Neural progenitor cell (in vitro differentiated cells): ENCODE data around the gene HOXD12. TPM values are rescaled to one million over a fixed set of nuclear protein-coding genes. Genes with fewer than 3 reads are reported as not detected.

Experiments used
- DNase-seq: peaks from one replicate; pipeline ENCODE4 v3.0.0-alpha.2; 2016; ENCODE audit warnings: low spot score
- H2AFZ ChIP-seq: fragments of 200-600 bp; sonication (generic); replicated peaks from 2 replicates; pipeline ENCODE4 v1.6.1; 2016; ENCODE audit warnings: antibody characterized with exemption
- H3F3A ChIP-seq: fragments of 200-600 bp; sonication (generic); 2 replicates; pipeline ENCODE4 v1.6.1; 2016; ENCODE audit warnings: antibody characterized with exemption, low read depth
- H3K27ac ChIP-seq: fragments of 200-600 bp; sonication (generic); 2 replicates; pipeline ENCODE4 v1.5.1; 2016; ENCODE audit warnings: mild to moderate bottlenecking
- H3K27me3 ChIP-seq: fragments of 200-600 bp; sonication (generic); 2 replicates; pipeline ENCODE4 v1.6.1; 2016; ENCODE audit warnings: mild to moderate bottlenecking, moderate library complexity
- H3K36me3 ChIP-seq: fragments of 200-600 bp; sonication (generic); 2 replicates; pipeline ENCODE4 v1.5.1; 2016
- H3K4me1 ChIP-seq: fragments of 200-600 bp; sonication (generic); 2 replicates; pipeline ENCODE4 v1.6.1; 2016; ENCODE audit warnings: mixed run types
- H3K4me2 ChIP-seq: fragments of 200-600 bp; sonication (generic); 2 replicates; pipeline ENCODE4 v1.6.1; 2016
- H3K4me3 ChIP-seq: fragments of 200-600 bp; sonication (generic); 2 replicates; pipeline ENCODE4 v1.5.1; 2016
- H3K79me2 ChIP-seq: fragments of 200-600 bp; sonication (generic); 2 replicates; pipeline ENCODE4 v1.6.1; 2016; ENCODE audit warnings: low read depth
- H3K9ac ChIP-seq: fragments of 200-600 bp; sonication (generic); 2 replicates; pipeline ENCODE4 v1.6.1; 2016
- H3K9me3 ChIP-seq: fragments of 200-600 bp; sonication (generic); 2 replicates; pipeline ENCODE4 v1.5.1; 2016; ENCODE audit warnings: low read depth
- H4K20me1 ChIP-seq: fragments of 200-600 bp; sonication (generic); 2 replicates; pipeline ENCODE4 v1.6.1; 2016; ENCODE audit warnings: low read depth
- H3K27ac Mint-ChIP-seq: 3 replicates; pipeline ENCODE4 v1.8.0; 2021; ENCODE audit warnings: mixed read lengths
- H3K27me3 Mint-ChIP-seq: 2 replicates; pipeline ENCODE4 v1.8.0; 2022; ENCODE audit warnings: low read depth, mild to moderate bottlenecking, inconsistent platforms, moderate library complexity, mixed read lengths; ENCODE audit not compliant: insufficient read depth
- H3K36me3 Mint-ChIP-seq: 3 replicates; pipeline ENCODE4 v1.8.0; 2021; ENCODE audit warnings: mixed read lengths
- H3K4me1 Mint-ChIP-seq: 3 replicates; pipeline ENCODE4 v1.8.0; 2021; ENCODE audit warnings: mixed read lengths
- H3K4me3 Mint-ChIP-seq: 3 replicates; pipeline ENCODE4 v1.8.0; 2021; ENCODE audit warnings: mild to moderate bottlenecking, moderate library complexity, mixed read lengths
- H3K9me3 Mint-ChIP-seq: 3 replicates; pipeline ENCODE4 v1.8.0; 2020; ENCODE audit warnings: mixed read lengths
- CTCF ChIP-seq: fragments of 200-600 bp; sonication (generic); IDR thresholded peaks from 2 replicates; pipeline ENCODE4 v1.5.1; 2017; ENCODE audit warnings: antibody characterized with exemption, mild to moderate bottlenecking
- EZH2 ChIP-seq: fragments of 200-600 bp; sonication (generic); IDR thresholded peaks from 2 replicates; pipeline ENCODE4 v1.6.1; 2017; ENCODE audit warnings: antibody characterized with exemption, mild to moderate bottlenecking, moderate library complexity
- EZH2phosphoT487 ChIP-seq: fragments of 200-600 bp; sonication (generic); IDR thresholded peaks from 2 replicates; pipeline ENCODE4 v1.6.1; 2017; ENCODE audit warnings: antibody characterized with exemption
- total RNA-seq: library from RNA; depleted of rRNA; stranded (reverse); fragments of >200 nt; gene quantifications from 2 replicates; pipeline ENCODE4 v1.2.3, GENCODE V29; 2015; ENCODE audit warnings: low replicate concordance

The HOXD12 gene
- total RNA-seq, 1 donor from 2014 or later = not detected

GRCh38 chr2:176074919-176075425 is 24.6 kb upstream of the HOXD12 start:
- H3K27me3 Mint-ChIP-seq = peaks cover 88% of the 10 kb centered on the region
- Histone ChIP-seq H3K4me1 (no peaks in the 10 kb centered on the region), H3K27ac (no peak overlapping the region), H3F3A (peaks cover 17% of the 10 kb centered on the region), H2AFZ (no peak overlapping the region), H3K79me2 (no peaks in the 10 kb centered on the region), H3K9ac (no peak overlapping the region), H3K36me3 (no peaks in the 10 kb centered on the region), H3K4me2 (no peak overlapping the region), H3K27me3 (peaks cover 100% of the 10 kb centered on the region), H4K20me1 (peaks cover 69% of the 10 kb centered on the region), H3K4me3 (no peak overlapping the region), H3K9me3 (no peaks in the 10 kb centered on the region)
- no peaks in the 10 kb centered on the region for H3K36me3 Mint-ChIP-seq
- no peak for DNase-seq
- H3K4me3 Mint-ChIP-seq = no peak overlapping the region
- H3K4me1 Mint-ChIP-seq = peaks cover 6% of the 10 kb centered on the region
- no peak overlapping the region for H3K27ac Mint-ChIP-seq
- H3K9me3 Mint-ChIP-seq = peaks cover 5% of the 10 kb centered on the region
- TF ChIP-seq CTCF (no peak), EZH2phosphoT487 (peak; percentile 59), EZH2 (peak; percentile 26)

GRCh38 chr2:176075481-176075880 is 24.1 kb upstream of the HOXD12 start:
- H2AFZ ChIP-seq = no peak overlapping the region
- H3K4me3 ChIP-seq = no peak overlapping the region
- H3K9me3 Mint-ChIP-seq = peaks cover under 1% of the 10 kb centered on the region
- no peaks in the 10 kb centered on the region for H3K36me3 ChIP-seq
- H3K4me3 Mint-ChIP-seq = no peak overlapping the region
- peaks cover 17% of the 10 kb centered on the region for H3F3A ChIP-seq
- no peak overlapping the region for H3K27ac ChIP-seq
- H3K36me3 Mint-ChIP-seq = no peaks in the 10 kb centered on the region
- TF ChIP-seq EZH2 = peak; percentile 78
- TF ChIP-seq EZH2phosphoT487 = no peak
- H3K4me1 ChIP-seq = no peaks in the 10 kb centered on the region
- peak; percentile 73 for DNase-seq
- no peak overlapping the region for H3K27ac Mint-ChIP-seq
- peaks cover 65% of the 10 kb centered on the region for H4K20me1 ChIP-seq
- H3K9ac ChIP-seq = no peak overlapping the region
- no peaks in the 10 kb centered on the region for H3K79me2 ChIP-seq
- peaks cover 100% of the 10 kb centered on the region for H3K27me3 ChIP-seq
- no peak overlapping the region for H3K4me2 ChIP-seq
- H3K4me1 Mint-ChIP-seq = peaks cover 6% of the 10 kb centered on the region
- H3K27me3 Mint-ChIP-seq = peaks cover 83% of the 10 kb centered on the region
- H3K9me3 ChIP-seq = no peaks in the 10 kb centered on the region

GRCh38 chr2:176076063-176076462 is 23.5 kb upstream of the HOXD12 start:
- no peaks in the 10 kb centered on the region for H3K79me2 ChIP-seq
- H3K36me3 ChIP-seq = no peaks in the 10 kb centered on the region
- H2AFZ ChIP-seq = no peak overlapping the region
- H3K4me3 ChIP-seq = no peak overlapping the region
- no peak overlapping the region for H3K9ac ChIP-seq
- H3K4me1 ChIP-seq = no peaks in the 10 kb centered on the region
- Mint-ChIP-seq H3K9me3 (no peaks in the 10 kb centered on the region), H3K36me3 (no peaks in the 10 kb centered on the region), H3K27me3 (peaks cover 82% of the 10 kb centered on the region), H3K27ac (no peak overlapping the region), H3K4me3 (no peak overlapping the region), H3K4me1 (peaks cover 8% of the 10 kb centered on the region)
- no peak overlapping the region for H3K4me2 ChIP-seq
- DNase-seq = no peak
- TF ChIP-seq EZH2 = peak; percentile 14
- no peak for TF ChIP-seq EZH2phosphoT487
- no peaks in the 10 kb centered on the region for H3K9me3 ChIP-seq
- H4K20me1 ChIP-seq = peaks cover 64% of the 10 kb centered on the region
- H3K27ac ChIP-seq = no peak overlapping the region
- H3F3A ChIP-seq = peaks cover 17% of the 10 kb centered on the region
- peaks cover 100% of the 10 kb centered on the region for H3K27me3 ChIP-seq

GRCh38 chr2:176076796-176077195 is 22.8 kb upstream of the HOXD12 start:
- Mint-ChIP-seq H3K4me3 (no peak overlapping the region), H3K27me3 (peaks cover 84% of the 10 kb centered on the region), H3K36me3 (no peaks in the 10 kb centered on the region), H3K27ac (no peak overlapping the region), H3K4me1 (peaks cover 11% of the 10 kb centered on the region), H3K9me3 (no peaks in the 10 kb centered on the region)
- Histone ChIP-seq H3K27ac (no peak overlapping the region), H3K4me2 (no peak overlapping the region), H2AFZ (no peak overlapping the region), H3K4me1 (no peaks in the 10 kb centered on the region), H3F3A (peaks cover 17% of the 10 kb centered on the region), H3K9me3 (no peaks in the 10 kb centered on the region), H3K9ac (no peak overlapping the region), H3K79me2 (no peaks in the 10 kb centered on the region), H3K36me3 (no peaks in the 10 kb centered on the region), H3K27me3 (peaks cover 100% of the 10 kb centered on the region), H3K4me3 (no peak overlapping the region), H4K20me1 (peaks cover 70% of the 10 kb centered on the region)
- TF ChIP-seq EZH2phosphoT487 = no peak
- no peak for TF ChIP-seq CTCF
- no peak for TF ChIP-seq EZH2
- DNase-seq = no peak
